NCI-H69 (cell line): ENCODE measurements around the gene KCNJ2.

Experiments used
- DNase-seq: peaks from one replicate; lab custom pipeline; 2025; lab: John Stamatoyannopoulos, UW

KCNJ2 gene

GRCh38 chr17:70159980-70160379 lies 9.4 kb upstream of the KCNJ2 start:
- DNase-seq, result no peak

- no peak for DNase-seq
Measured at GRCh38 chr17:70161519-70161918, 7.8 kb upstream of the KCNJ2 start.

- DNase-seq, result no peak
Measured at GRCh38 chr17:70165383-70165782, 3.9 kb upstream of the KCNJ2 start.

GRCh38 chr17:70166615-70167014 lies 2.7 kb upstream of the KCNJ2 start:
- DNase-seq, result no peak

GRCh38 chr17:70168044-70168976 lies 1.0 kb upstream of the KCNJ2 start:
- DNase-seq, result peak; percentile 84

- peak; percentile 44 for DNase-seq
Measured at GRCh38 chr17:70169709-70170597, 621 bp downstream of the KCNJ2 start.

- peak; percentile 20 for DNase-seq
Measured at GRCh38 chr17:70171159-70171558, 1.8 kb downstream of the KCNJ2 start.

GRCh38 chr17:70172449-70172848 lies 3.1 kb downstream of the KCNJ2 start:
- no peak for DNase-seq

GRCh38 chr17:70172923-70173322 lies 3.6 kb downstream of the KCNJ2 start:
- DNase-seq, result no peak

- DNase-seq, result no peak
Measured at GRCh38 chr17:70173681-70174080, 4.3 kb downstream of the KCNJ2 start.

GRCh38 chr17:70181376-70181775 lies 12.0 kb downstream of the KCNJ2 start:
- peak; percentile 5 for DNase-seq

- no peak for DNase-seq
Measured at GRCh38 chr17:70181866-70182265, 12.5 kb downstream of the KCNJ2 start.

GRCh38 chr17:70183508-70183907 lies 14.2 kb downstream of the KCNJ2 start:
- DNase-seq, result no peak

- DNase-seq, result no peak
Measured at GRCh38 chr17:70184207-70184606, 14.9 kb downstream of the KCNJ2 start.

GRCh38 chr17:70184770-70185169 lies 15.4 kb downstream of the KCNJ2 start:
- no peak for DNase-seq

GRCh38 chr17:70185285-70185684 lies 16.0 kb downstream of the KCNJ2 start:
- no peak for DNase-seq

- no peak for DNase-seq
Measured at GRCh38 chr17:70187383-70187782, 18.1 kb downstream of the KCNJ2 start.

GRCh38 chr17:70190959-70191805 lies 21.9 kb downstream of the KCNJ2 start:
- DNase-seq, result no peak

GRCh38 chr17:70195091-70195490 lies 25.8 kb downstream of the KCNJ2 start:
- DNase-seq, result no peak

GRCh38 chr17:70201872-70202419 lies 32.6 kb downstream of the KCNJ2 start:
- no peak for DNase-seq

GRCh38 chr17:70202840-70203239 lies 33.5 kb downstream of the KCNJ2 start:
- DNase-seq, result no peak

- no peak for DNase-seq
Measured at GRCh38 chr17:70204431-70204830, 35.1 kb downstream of the KCNJ2 start.
